Measurements from ENCODE around the gene TSHZ2. TPM values are rescaled to one million over a fixed set of nuclear protein-coding genes. Genes with fewer than 3 reads are reported as not detected.

Gene TSHZ2
- total RNA-seq, 2 experiments from 2014 or later: 0.38 to 0.54 TPM

GRCh38 chr20:53091789-53092188 is 119.6 kb downstream of the TSHZ2 start:
- no peak overlapping the region for H3K27ac Mint-ChIP-seq
- no peak overlapping the region for H3K4me3 Mint-ChIP-seq
- H3K4me1 Mint-ChIP-seq (ENCODE audit: low read depth): no peaks in the 10 kb centered on the region
- ChIA-PET POLR2A (no interaction called here), CTCF (no interaction called here)
- no peaks in the 10 kb centered on the region for H3K9me3 Mint-ChIP-seq
- TF ChIP-seq CTCF (IDR thresholded peaks at IDR 0.05): no peak
- H3K27me3 Mint-ChIP-seq: no peaks in the 10 kb centered on the region
- no peak for DNase-seq
- no peaks in the 10 kb centered on the region for H3K36me3 Mint-ChIP-seq (ENCODE audit: low read depth)
- no peak for ATAC-seq
- intact Hi-C loops (cut with micrococcal nuclease): no loop called here

- ATAC-seq: no peak
- CTCF ChIA-PET: no interaction called here
- no peaks in the 10 kb centered on the region for H3K27me3 Mint-ChIP-seq
- H3K27ac Mint-ChIP-seq: no peak overlapping the region
- POLR2A ChIA-PET: no interaction called here
- H3K4me3 Mint-ChIP-seq: no peak overlapping the region
- H3K9me3 Mint-ChIP-seq: no peaks in the 10 kb centered on the region
- intact Hi-C loops (cut with micrococcal nuclease): no loop called here
- DNase-seq: no peak
- TF ChIP-seq CTCF (IDR thresholded peaks at IDR 0.05): no peak
- no peaks in the 10 kb centered on the region for H3K4me1 Mint-ChIP-seq (ENCODE audit: low read depth)
- no peaks in the 10 kb centered on the region for H3K36me3 Mint-ChIP-seq (ENCODE audit: low read depth)
These were observed 120.7 kb downstream of the TSHZ2 start for GRCh38 chr20:53092772-53093300.

GRCh38 chr20:53097371-53097770 is 125.2 kb downstream of the TSHZ2 start:
- ATAC-seq (no peak), DNase-seq (no peak)
- no peak for TF ChIP-seq CTCF (IDR thresholded peaks at IDR 0.05)
- H3K27ac Mint-ChIP-seq: no peak overlapping the region
- H3K36me3 Mint-ChIP-seq (ENCODE audit: low read depth): no peaks in the 10 kb centered on the region
- CTCF ChIA-PET: no interaction called here
- POLR2A ChIA-PET: no interaction called here
- intact Hi-C loops (cut with micrococcal nuclease): no loop called here
- H3K4me1 Mint-ChIP-seq (ENCODE audit: low read depth): no peaks in the 10 kb centered on the region
- H3K4me3 Mint-ChIP-seq: no peak overlapping the region
- peaks cover 4% of the 10 kb centered on the region for H3K27me3 Mint-ChIP-seq
- peaks cover 3% of the 10 kb centered on the region for H3K9me3 Mint-ChIP-seq

- ATAC-seq (no peak), DNase-seq (no peak)
- ChIA-PET CTCF (no interaction called here), POLR2A (no interaction called here)
- Mint-ChIP-seq H3K27ac (no peak overlapping the region), H3K27me3 (peaks cover 4% of the 10 kb centered on the region), H3K4me3 (no peak overlapping the region), H3K36me3 (ENCODE audit: low read depth) (no peaks in the 10 kb centered on the region), H3K4me1 (ENCODE audit: low read depth) (no peaks in the 10 kb centered on the region), H3K9me3 (peaks cover 3% of the 10 kb centered on the region)
- intact Hi-C loops (cut with micrococcal nuclease): no loop called here
- TF ChIP-seq CTCF (IDR thresholded peaks at IDR 0.05): no peak
These were observed 125.6 kb downstream of the TSHZ2 start for GRCh38 chr20:53097791-53098190.

- Mint-ChIP-seq H3K27me3 (peaks cover 4% of the 10 kb centered on the region), H3K4me1 (ENCODE audit: low read depth) (no peaks in the 10 kb centered on the region), H3K4me3 (no peak overlapping the region), H3K36me3 (ENCODE audit: low read depth) (no peaks in the 10 kb centered on the region), H3K27ac (no peak overlapping the region), H3K9me3 (peaks cover 3% of the 10 kb centered on the region)
- CTCF ChIA-PET: no interaction called here
- no peak for TF ChIP-seq CTCF (IDR thresholded peaks at IDR 0.05)
- ATAC-seq (no peak), DNase-seq (no peak)
- POLR2A ChIA-PET: interaction anchor here (0.6 kb wide), 1 partner anchor 100 kb away, joined by 4 read pairs; no protein-coding TSS in a partner anchor
- intact Hi-C loops (cut with micrococcal nuclease): no loop called here
These were observed 126.5 kb downstream of the TSHZ2 start for GRCh38 chr20:53098621-53099020.
